K562 (cell line): ENCODE data around the gene ITSN1. TPM values are rescaled to one million over a fixed set of nuclear protein-coding genes. Genes with fewer than 3 reads are reported as not detected.

Experiments used
- ATAC-seq: fragments of 200-7000 bp; cut with Tn5 transposase; 3 replicates; pipeline ENCODE4 v1.9.1; 2020; ENCODE audit warnings: moderate library complexity
- BruUV-seq: library from RNA; stranded (reverse); fragments of 400-500 nt; replicated peaks from 2 replicates; lab custom pipeline; 2021; lab: Mats Ljungman, UMichigan
- CTCF ChIA-PET: fragments of 300-600 bp; formaldehyde crosslinking; extraction: SDS; loops from one replicate; lab custom pipeline; 2021; ENCODE audit warnings: low intra/inter-chr PET ratio; lab: Yijun Ruan, JAX
- POLR2A ChIA-PET: fragments of 300-600, 350-650 bp; sonication (Branson Sonifier 250); formaldehyde crosslinking; extraction: SDS; loops from one replicate; lab custom pipeline; 2021; ENCODE audit warnings: antibody characterized with exemption, inconsistent platforms; lab: Yijun Ruan, JAX
- DNase-seq, 4 experiments: peaks; one replicate each; pipeline versions ENCODE4 v3.0.0 to v3.0.0-alpha.2; 2011 to 2018; ENCODE audit warnings: low spot score in 3 of 4, mixed read lengths in 3 of 4; ENCODE audit errors: extremely low read depth in 1 of 4
- FAIRE-seq: peaks from 2 replicates; lab custom pipeline; 2011; peaks lifted over from hg19 to GRCh38; lab: Jason Lieb, UNC
- H2AFZ ChIP-seq: 2 replicates; pipeline ENCODE4 v1.6.0; 2011; ENCODE audit warnings: low read depth, low read length, control low read depth, inconsistent platforms
- H3K27ac ChIP-seq: fragments of 200-600 bp; 3 replicates; pipeline ENCODE4 v1.8.0; 2011; ENCODE audit warnings: low read depth, mild to moderate bottlenecking, control low read depth, inconsistent platforms, low read length, moderate library complexity, mixed read lengths; ENCODE audit errors: extremely low read depth
- H3K27me3 ChIP-seq, 2 experiments: fragments of 300-600 bp in 1 of 2; 2 replicates in 1 of 2; 3 replicates in 1 of 2; pipeline versions ENCODE4 v1.6.0 to v1.8.0; 2011; ENCODE audit warnings: inconsistent platforms in 2 of 2, low read length in 2 of 2, mild to moderate bottlenecking in 1 of 2, mixed read lengths in 1 of 2, moderate library complexity in 1 of 2; ENCODE audit not compliant: control insufficient read depth in 2 of 2, insufficient read depth in 2 of 2
- H3K36me3 ChIP-seq: fragments of 300-600 bp; 3 replicates; pipeline ENCODE4 v1.8.0; 2011; ENCODE audit warnings: mild to moderate bottlenecking, low read length, inconsistent platforms; ENCODE audit not compliant: control insufficient read depth, insufficient read depth
- H3K4me1 ChIP-seq, 2 experiments: fragments of 200-600 bp in 1 of 2; replicated peaks in 1 of 2; 2 replicates in 1 of 2; 3 replicates in 1 of 2; pipeline versions ENCODE4 v1.5.1 to v1.8.0; 2011; ENCODE audit warnings: inconsistent platforms in 2 of 2, low read length in 2 of 2, mild to moderate bottlenecking in 1 of 2, mixed read lengths in 1 of 2, moderate library complexity in 1 of 2; ENCODE audit not compliant: control insufficient read depth in 2 of 2, insufficient read depth in 2 of 2
- H3K4me2 ChIP-seq: 2 replicates; pipeline ENCODE4 v1.6.1; 2011; ENCODE audit warnings: low read length, control low read depth, inconsistent platforms, mixed read lengths; ENCODE audit not compliant: insufficient read depth
- H3K4me3 ChIP-seq: fragments of 200-600 bp; sonication (generic), shearing (Covaris generic); 2 replicates; pipeline ENCODE4 v1.5.1; 2016; ENCODE audit warnings: control low read depth, inconsistent platforms
- H3K79me2 ChIP-seq: fragments of 200-600 bp; 3 replicates; pipeline ENCODE4 v1.8.0; 2011; ENCODE audit warnings: low read length, inconsistent platforms; ENCODE audit not compliant: control insufficient read depth, insufficient read depth
- H3K9ac ChIP-seq, 2 experiments: 2 replicates each; pipeline versions ENCODE4 v1.6.0 to v1.6.1; 2011; ENCODE audit warnings: low read depth in 2 of 2, low read length in 2 of 2, control low read depth in 1 of 2, inconsistent platforms in 1 of 2, mild to moderate bottlenecking in 1 of 2, mixed read lengths in 1 of 2; ENCODE audit not compliant: insufficient read depth in 1 of 2
- H3K9me1 ChIP-seq: one replicate; pipeline ENCODE4 v1.6.0; 2011; ENCODE audit warnings: inconsistent platforms, mild to moderate bottlenecking, low read length, moderate library complexity; ENCODE audit not compliant: control insufficient read depth, insufficient read depth
- H3K9me3 ChIP-seq: replicated peaks from 2 replicates; pipeline ENCODE4 v1.5.1; 2011; ENCODE audit warnings: low read depth, low read length, inconsistent platforms; ENCODE audit not compliant: control insufficient read depth, insufficient read depth
- H4K20me1 ChIP-seq: replicated peaks from 2 replicates; pipeline ENCODE4 v1.6.1; 2011; ENCODE audit warnings: low read length, inconsistent platforms, mixed read lengths; ENCODE audit not compliant: control insufficient read depth, insufficient read depth
- BRCA1 ChIP-seq, 2 experiments: fragments of 450-650 bp in 1 of 2; sonication (generic) in 1 of 2; formaldehyde crosslinking in 1 of 2; IDR thresholded peaks; 2 replicates each; pipeline versions ENCODE4 v1.5.0 to v1.6.1; 2017 to 2020; ENCODE audit warnings: mild to moderate bottlenecking in 1 of 2, missing genetic modification reagents in 1 of 2
- CGGBP1 ChIP-seq: fragments of 250-450 bp; sonication (Bioruptor Pico); IDR thresholded peaks from 2 replicates; pipeline ENCODE4 v1.9.0; 2021; ENCODE audit warnings: mild to moderate bottlenecking
- GABPA ChIP-seq: fragments of 200-800 bp; sonication (Bioruptor generic); conservative IDR thresholded peaks from 2 replicates; pipeline ENCODE4 v1.6.1; 2016; ENCODE audit warnings: low read depth, missing genetic modification characterization, missing compliant biosample characterization
- HDAC6 ChIP-seq: IDR thresholded peaks from 2 replicates; pipeline ENCODE4 v1.6.1; 2012; ENCODE audit warnings: low read depth, mild to moderate bottlenecking, control low read depth, inconsistent platforms, low read length, moderate library complexity
- STAT6 ChIP-seq: sonication (generic); formaldehyde crosslinking; IDR thresholded peaks from 2 replicates; pipeline ENCODE4 v1.8.1; 2023; ENCODE audit warnings: mild to moderate bottlenecking, missing genetic modification reagents
- TRIM24 ChIP-seq, 2 experiments: fragments of 450-650 bp; IDR thresholded peaks; 2 replicates each; pipeline ENCODE4 v1.6.1; 2016
- WGBS: fragments of 100-300 bp; shearing (Covaris generic); methylation state at CpG from one replicate; pipeline ENCODE4 v1.1.6; 2016; ENCODE audit warnings: low coverage, mixed read lengths; ENCODE audit not compliant: insufficient coverage; ENCODE audit errors: missing lambda C conversion rate; 5-methylcytosine and 5-hydroxymethylcytosine counted together
- in situ Hi-C: fragments of 300-500 bp; cut with MboI; formaldehyde crosslinking; loops from 4 replicates; pipeline ENCODE4 v1.15.0; 2018; ENCODE audit warnings: inconsistent platforms, mixed read lengths
- intact Hi-C: fragments of 100-400 bp; cut with micrococcal nuclease; formaldehyde crosslinking; loops from 2 replicates; pipeline ENCODE4 v1.14.2; 2022
- polyA plus RNA-seq, 8 experiments: library from polyadenylated mRNA; depleted of rRNA in 4 of 8; stranded (reverse) in 5 of 8; unstranded in 3 of 8; fragments of >200 nt; fragmentation: Nextera tagmentation in 2 of 8; fragmentation: Illumina TruSeq in 1 of 8; extraction: Ambion mirVana in 2 of 8; extraction: Trizol in 1 of 8; gene quantifications; 2 replicates each; pipeline versions ENCODE4 v1.2.1 to v1.2.3, GENCODE V29; 2011 to 2014; ENCODE audit warnings: inconsistent platforms in 1 of 8, missing spikeins in 1 of 8
- total RNA-seq, 7 experiments: library from RNA; depleted of rRNA in 6 of 7; stranded (reverse); fragments of >200 nt in 6 of 7; fragmentation: Illumina TruSeq in 2 of 7; extraction: Trizol in 2 of 7; gene quantifications; 2 replicates each; pipeline versions ENCODE4 v1.2.1 to v1.2.3, GENCODE V29; 2011 to 2021; ENCODE audit warnings: low replicate concordance in 1 of 7

ITSN1 gene
- total and polyA plus RNA-seq, 9 of the 15 experiments (the other 6 are each of a cell fraction or from before 2014, with no cell fraction given): 1.1 to 12.6 (median 4.8) TPM

GRCh38 chr21:33797565-33797964 lies 155.3 kb downstream of the ITSN1 start (continued):
- TF ChIP-seq GABPA (tag) (no peak), HDAC6 (no peak)

- H3K4me1 ChIP-seq: no peaks in the 10 kb centered on the region
- ChIA-PET POLR2A (interaction anchor here (0.6 kb wide), 1 partner anchor 19 kb away, joined by 3 read pairs; no protein-coding TSS in a partner anchor), CTCF (no interaction called here)
- no peaks in the 10 kb centered on the region for H3K9me1 ChIP-seq
- WGBS: 37% methylated on average over 5 of the region's 5 CpGs
- in situ Hi-C loops: no loop called here
- H3K9ac ChIP-seq: no peak overlapping the region
- no peaks in the 10 kb centered on the region for H3K36me3 ChIP-seq
- H3K4me3 ChIP-seq: no peak overlapping the region
- FAIRE-seq (no peak), ATAC-seq (0 out of 3 replicates have a peak, but pooled peaks have one; percentile 37), DNase-seq (no peak)
- no peak overlapping the region for H2AFZ ChIP-seq
- intact Hi-C loops: no loop called here
- no peaks in the 10 kb centered on the region for H3K79me2 ChIP-seq
- TF ChIP-seq TRIM24 (IDR thresholded peaks at IDR 0.05) (no peak), CGGBP1 (CRISPR knock-in tag) (no peak), BRCA1 (IDR thresholded peaks at IDR 0.05) (no peak), BRCA1 (CRISPR knock-in tag; IDR thresholded peaks at IDR 0.05) (no peak), STAT6 (CRISPR knock-in tag) (no peak)
- no peak overlapping the region for H3K4me2 ChIP-seq
- no peak overlapping the region for H3K27ac ChIP-seq
- BruUV-seq: no TSS peak
- no peaks in the 10 kb centered on the region for H3K9me3 ChIP-seq
- H4K20me1 ChIP-seq: no peaks in the 10 kb centered on the region
- H3K27me3 ChIP-seq: no peaks in the 10 kb centered on the region
These were observed 157.2 kb downstream of the ITSN1 start for GRCh38 chr21:33799378-33800090.
